ENCODE measurements around the gene MAP1LC3B2.
"Not testable (repeated sequence)": the region's sequence is repeated elsewhere in the genome, so short reads cannot be mapped to it uniquely, and the experiment has no call there.

MAP1LC3B2 gene

DNA sequence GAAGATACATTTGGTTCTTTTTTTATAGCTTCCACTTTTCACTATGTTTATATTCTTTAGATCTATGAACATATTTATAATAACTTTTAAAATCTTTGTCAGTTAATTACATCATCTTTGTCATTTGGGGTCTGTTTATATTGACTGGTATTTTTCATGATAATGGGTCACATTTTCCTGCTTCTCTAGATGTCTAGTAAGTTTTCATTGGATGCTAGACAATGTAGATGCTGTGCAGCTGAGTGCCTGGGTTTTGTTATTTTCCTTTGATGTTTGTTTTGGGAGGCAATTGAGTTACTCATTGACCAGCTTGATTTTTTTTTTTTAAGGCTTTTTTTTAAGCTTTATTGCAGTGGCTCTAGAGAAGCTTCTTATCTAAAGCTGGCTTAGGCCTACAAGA lies 4.9 kb downstream of the MAP1LC3B2 start:
- H3K4me3 ChIP-seq (ENCODE audit: control insufficient read depth, low read depth, low read length): no peak overlapping the region
- TF ChIP-seq, protein P1, sequence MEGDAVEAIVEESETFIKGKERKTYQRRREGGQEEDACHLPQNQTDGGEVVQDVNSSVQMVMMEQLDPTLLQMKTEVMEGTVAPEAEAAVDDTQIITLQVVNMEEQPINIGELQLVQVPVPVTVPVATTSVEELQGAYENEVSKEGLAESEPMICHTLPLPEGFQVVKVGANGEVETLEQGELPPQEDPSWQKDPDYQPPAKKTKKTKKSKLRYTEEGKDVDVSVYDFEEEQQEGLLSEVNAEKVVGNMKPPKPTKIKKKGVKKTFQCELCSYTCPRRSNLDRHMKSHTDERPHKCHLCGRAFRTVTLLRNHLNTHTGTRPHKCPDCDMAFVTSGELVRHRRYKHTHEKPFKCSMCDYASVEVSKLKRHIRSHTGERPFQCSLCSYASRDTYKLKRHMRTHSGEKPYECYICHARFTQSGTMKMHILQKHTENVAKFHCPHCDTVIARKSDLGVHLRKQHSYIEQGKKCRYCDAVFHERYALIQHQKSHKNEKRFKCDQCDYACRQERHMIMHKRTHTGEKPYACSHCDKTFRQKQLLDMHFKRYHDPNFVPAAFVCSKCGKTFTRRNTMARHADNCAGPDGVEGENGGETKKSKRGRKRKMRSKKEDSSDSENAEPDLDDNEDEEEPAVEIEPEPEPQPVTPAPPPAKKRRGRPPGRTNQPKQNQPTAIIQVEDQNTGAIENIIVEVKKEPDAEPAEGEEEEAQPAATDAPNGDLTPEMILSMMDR (IDR thresholded peaks at IDR 0.05; ENCODE audit: control insufficient read depth, insufficient read depth, low read depth, low read length, missing control alignments): no peak
- DNase-seq (ENCODE audit: low read depth): no peak

DNA sequence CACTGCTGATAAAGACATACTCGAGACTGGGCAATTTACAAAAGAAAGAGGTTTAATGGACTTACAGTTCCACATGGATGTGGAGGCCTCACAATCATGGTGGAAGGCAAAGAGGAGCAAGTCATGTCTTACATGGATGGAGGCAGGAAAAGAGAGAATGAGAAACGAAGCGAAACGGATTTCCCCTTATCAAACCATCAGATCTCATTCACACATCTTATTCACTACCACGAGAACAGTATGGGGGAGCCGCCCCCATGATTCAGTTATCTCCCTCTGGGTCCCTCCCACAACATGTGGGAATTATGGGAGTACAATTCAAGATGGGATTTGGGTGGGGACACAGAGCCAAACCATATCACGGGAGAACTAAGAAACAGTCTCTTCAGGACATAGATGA lies 6.0 kb downstream of the MAP1LC3B2 start:
- DNase-seq (ENCODE audit: low read depth); H3K4me3 ChIP-seq (ENCODE audit: control insufficient read depth, low read depth, low read length): not testable (repeated sequence)

DNA sequence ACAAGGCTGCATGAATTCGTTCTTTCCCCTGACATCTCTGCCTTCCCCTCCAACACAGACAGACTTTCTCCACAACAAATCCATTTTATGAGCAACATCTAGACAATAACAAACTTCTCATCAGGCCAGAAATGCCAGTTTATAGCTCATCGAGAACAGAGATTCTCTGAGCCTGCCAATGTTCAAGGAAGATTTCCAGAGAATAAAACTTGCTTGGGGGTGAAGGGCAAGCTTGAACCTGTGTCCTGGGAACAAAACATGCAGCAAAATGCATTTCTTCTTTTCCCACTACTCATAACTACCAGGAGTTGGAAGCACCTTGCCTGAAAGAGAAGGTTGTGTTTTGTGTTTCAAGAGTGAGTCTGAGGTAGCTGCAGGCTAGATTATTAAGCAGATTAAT lies 6.8 kb downstream of the MAP1LC3B2 start:
- TF ChIP-seq, protein P1 (IDR thresholded peaks at IDR 0.05; ENCODE audit: control insufficient read depth, insufficient read depth, low read depth, low read length, missing control alignments): no peak
- H3K4me3 ChIP-seq (ENCODE audit: control insufficient read depth, low read depth, low read length): no peak overlapping the region
- DNase-seq (ENCODE audit: low read depth): no peak

DNA sequence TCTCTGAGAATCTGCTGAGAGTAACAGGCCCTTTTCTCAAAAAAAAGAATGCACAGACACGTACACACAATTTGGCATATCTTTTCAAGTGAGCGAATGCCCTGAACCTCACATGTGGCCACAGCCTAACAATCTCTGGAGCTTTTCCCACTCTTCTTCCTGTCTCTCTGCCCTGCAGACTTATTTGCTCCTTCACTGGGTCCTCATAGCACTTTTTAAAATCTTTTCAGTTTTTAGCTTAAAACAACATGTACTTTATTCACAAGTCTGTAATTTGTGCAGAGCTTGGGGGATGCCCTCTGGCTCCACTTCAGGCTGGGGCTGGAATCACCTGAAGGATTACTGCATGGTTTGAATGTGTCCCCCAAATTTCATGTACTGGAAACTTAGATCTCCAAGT lies 9.0 kb downstream of the MAP1LC3B2 start:
- H3K4me3 ChIP-seq (ENCODE audit: control insufficient read depth, low read depth, low read length): no peak overlapping the region
- TF ChIP-seq, protein P1 (IDR thresholded peaks at IDR 0.05; ENCODE audit: control insufficient read depth, insufficient read depth, low read depth, low read length, missing control alignments): no peak
- DNase-seq (ENCODE audit: low read depth): no peak

DNA sequence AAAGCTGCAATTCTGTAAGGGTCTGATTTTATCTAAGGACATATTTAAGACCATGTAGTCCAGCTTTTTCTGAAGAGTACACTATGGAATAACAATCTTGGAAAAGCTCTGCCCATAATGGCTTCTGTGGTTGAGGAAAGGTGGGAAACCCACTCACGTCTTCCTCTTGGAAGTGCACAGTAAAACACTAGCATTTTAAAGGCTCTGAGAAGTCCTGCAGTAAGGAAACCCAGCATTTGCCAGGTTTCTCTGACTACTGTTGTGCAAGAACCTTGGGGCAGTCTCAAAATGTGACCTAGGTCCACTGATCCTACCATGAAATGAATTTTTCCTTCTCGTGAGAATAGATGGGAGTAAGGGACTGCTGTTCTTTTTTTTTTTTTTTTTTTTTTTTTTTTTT lies 11.9 kb downstream of the MAP1LC3B2 start:
- H3K4me3 ChIP-seq (ENCODE audit: control insufficient read depth, low read depth, low read length): no peak overlapping the region
- no peak for DNase-seq (ENCODE audit: low read depth)
- TF ChIP-seq, protein P1 (IDR thresholded peaks at IDR 0.05; ENCODE audit: control insufficient read depth, insufficient read depth, low read depth, low read length, missing control alignments): no peak

DNA sequence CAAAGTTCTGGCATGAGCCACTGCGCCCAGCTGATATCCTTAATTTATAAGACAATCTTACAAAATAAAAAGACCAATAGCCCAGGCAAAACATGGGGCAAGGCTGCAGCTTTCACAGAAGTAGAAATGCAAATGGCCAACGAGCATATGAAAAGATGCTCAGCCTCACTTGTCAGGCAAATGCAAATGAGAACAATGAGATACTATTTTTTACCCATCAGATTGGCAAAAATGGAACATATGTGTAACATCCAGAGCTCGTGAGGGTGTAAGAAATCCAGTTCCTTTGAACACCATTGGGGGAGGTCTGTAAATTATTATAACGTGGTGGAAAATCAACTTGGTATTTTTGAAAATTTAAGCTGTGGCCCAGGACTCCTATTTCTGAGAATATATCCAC lies 14.6 kb downstream of the MAP1LC3B2 start:
- TF ChIP-seq, protein P1 (IDR thresholded peaks at IDR 0.05; ENCODE audit: control insufficient read depth, insufficient read depth, low read depth, low read length, missing control alignments): no peak
- H3K4me3 ChIP-seq (ENCODE audit: control insufficient read depth, low read depth, low read length): no peak overlapping the region
- no peak for DNase-seq (ENCODE audit: low read depth)

DNA sequence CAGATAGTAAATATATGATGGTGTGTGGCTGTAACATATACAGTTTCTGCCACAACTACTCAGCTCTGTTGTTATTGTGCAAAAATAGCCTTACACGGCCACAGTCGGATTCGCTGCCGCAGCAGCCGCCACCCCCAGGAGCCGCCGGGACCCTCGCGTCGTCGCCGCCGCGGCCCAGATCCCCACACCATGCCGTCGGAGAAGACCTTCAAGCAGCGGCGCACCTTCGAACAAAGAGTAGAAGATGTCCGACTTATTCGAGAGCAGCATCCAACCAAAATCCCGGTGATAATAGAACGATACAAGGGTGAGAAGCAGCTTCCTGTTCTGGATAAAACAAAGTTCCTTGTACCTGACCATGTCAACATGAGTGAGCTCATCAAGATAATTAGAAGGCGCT lies 16.6 kb downstream of the MAP1LC3B2 start:
- not testable (repeated sequence) for DNase-seq (ENCODE audit: low read depth); H3K4me3 ChIP-seq (ENCODE audit: control insufficient read depth, low read depth, low read length)

DNA sequence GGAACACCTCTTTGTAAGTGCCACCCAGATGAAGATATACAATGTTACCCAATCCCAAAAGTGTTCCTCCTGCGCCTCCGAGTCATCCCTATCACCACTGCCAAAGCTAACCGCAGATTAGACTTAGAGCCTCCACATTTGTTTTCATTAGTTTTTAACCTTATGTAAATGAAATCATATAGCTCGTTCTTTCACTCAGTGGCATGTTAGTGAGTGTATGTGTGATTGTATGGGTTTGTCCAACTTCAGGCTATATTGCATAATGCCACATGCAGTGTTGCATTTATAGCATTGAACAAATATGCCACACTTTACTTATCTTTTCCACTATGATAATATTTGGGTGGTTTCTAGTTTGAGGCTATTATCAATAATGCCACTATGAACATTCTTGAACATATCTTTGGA lies 18.0 kb downstream of the MAP1LC3B2 start:
- TF ChIP-seq, protein P1 (IDR thresholded peaks at IDR 0.05; ENCODE audit: control insufficient read depth, insufficient read depth, low read depth, low read length, missing control alignments): no peak
- H3K4me3 ChIP-seq (ENCODE audit: control insufficient read depth, low read depth, low read length): no peak overlapping the region
- no peak for DNase-seq (ENCODE audit: low read depth)
